Neutrophil (primary cell): ENCODE data around the gene CDKN3.
"Not testable (repeated sequence)": the region's sequence is repeated elsewhere in the genome, so short reads cannot be mapped to it uniquely, and the experiment has no call there.

Source experiments
- H3K27ac ChIP-seq: fragments of 200-600 bp; sonication (generic); 2 replicates; pipeline ENCODE4 v1.5.1; 2016; ENCODE audit warnings: mild to moderate bottlenecking, moderate library complexity
- H3K27me3 ChIP-seq: fragments of 200-600 bp; sonication (generic); 2 replicates; pipeline ENCODE4 v1.6.0; 2016; ENCODE audit warnings: mild to moderate bottlenecking
- H3K36me3 ChIP-seq: fragments of 200-600 bp; sonication (generic); 2 replicates; pipeline ENCODE4 v1.5.1; 2017
- H3K4me1 ChIP-seq, 2 experiments: fragments of 200-600 bp in 1 of 2; sonication (generic) in 1 of 2; 1 replicate in 1 of 2; 2 replicates in 1 of 2; pipeline versions ENCODE4 v1.5.1 to v1.6.1; 2013 to 2016; ENCODE audit warnings: low read depth in 1 of 2, low read length in 1 of 2, mild to moderate bottlenecking in 1 of 2, moderate library complexity in 1 of 2; ENCODE audit not compliant: control insufficient read depth in 1 of 2, insufficient read depth in 1 of 2
- H3K4me3 ChIP-seq, 2 experiments: fragments of 200-600 bp in 1 of 2; sonication (generic) in 1 of 2; 1 replicate in 1 of 2; 2 replicates in 1 of 2; pipeline ENCODE4 v1.5.1; 2013 to 2016; ENCODE audit warnings: low read depth in 1 of 2, low read length in 1 of 2, mild to moderate bottlenecking in 1 of 2, moderate library complexity in 1 of 2
- H3K9me3 ChIP-seq: fragments of 200-600 bp; sonication (generic); 2 replicates; pipeline ENCODE4 v1.5.1; 2016
- TF ChIP-seq, protein P1 (sequence below): fragments of 200-600 bp; sonication (generic); IDR thresholded peaks from 2 replicates; pipeline ENCODE4 v1.5.1; 2016; ENCODE audit warnings: antibody characterized with exemption

CDKN3 gene

DNA sequence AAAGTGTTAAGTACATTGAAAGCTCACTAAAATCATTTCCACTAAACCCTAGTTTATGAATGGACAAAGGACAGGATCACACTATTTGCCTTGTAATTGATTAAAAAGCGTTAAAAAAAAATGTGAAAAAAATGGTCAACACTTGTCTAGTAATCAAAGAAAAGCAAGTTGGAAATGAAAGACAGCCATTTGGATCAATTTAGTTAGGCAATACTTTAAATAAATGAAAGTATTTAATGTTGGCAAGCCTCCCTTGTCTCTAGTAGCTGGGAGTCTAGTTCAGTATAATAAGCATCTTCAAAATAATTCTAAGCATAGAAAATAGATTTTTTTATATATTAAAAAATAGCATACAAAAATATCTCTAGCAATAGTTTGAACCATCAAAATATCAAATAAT is 58.6 kb downstream of the CDKN3 start:
- H3K27me3 ChIP-seq = no peaks in the 10 kb centered on the region
- H3K4me3 ChIP-seq = no peak overlapping the region
- no peaks in the 10 kb centered on the region for H3K9me3 ChIP-seq
- TF ChIP-seq, protein P1, sequence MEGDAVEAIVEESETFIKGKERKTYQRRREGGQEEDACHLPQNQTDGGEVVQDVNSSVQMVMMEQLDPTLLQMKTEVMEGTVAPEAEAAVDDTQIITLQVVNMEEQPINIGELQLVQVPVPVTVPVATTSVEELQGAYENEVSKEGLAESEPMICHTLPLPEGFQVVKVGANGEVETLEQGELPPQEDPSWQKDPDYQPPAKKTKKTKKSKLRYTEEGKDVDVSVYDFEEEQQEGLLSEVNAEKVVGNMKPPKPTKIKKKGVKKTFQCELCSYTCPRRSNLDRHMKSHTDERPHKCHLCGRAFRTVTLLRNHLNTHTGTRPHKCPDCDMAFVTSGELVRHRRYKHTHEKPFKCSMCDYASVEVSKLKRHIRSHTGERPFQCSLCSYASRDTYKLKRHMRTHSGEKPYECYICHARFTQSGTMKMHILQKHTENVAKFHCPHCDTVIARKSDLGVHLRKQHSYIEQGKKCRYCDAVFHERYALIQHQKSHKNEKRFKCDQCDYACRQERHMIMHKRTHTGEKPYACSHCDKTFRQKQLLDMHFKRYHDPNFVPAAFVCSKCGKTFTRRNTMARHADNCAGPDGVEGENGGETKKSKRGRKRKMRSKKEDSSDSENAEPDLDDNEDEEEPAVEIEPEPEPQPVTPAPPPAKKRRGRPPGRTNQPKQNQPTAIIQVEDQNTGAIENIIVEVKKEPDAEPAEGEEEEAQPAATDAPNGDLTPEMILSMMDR = no peak
- H3K4me1 ChIP-seq = peaks cover 10 to 11% of the 10 kb centered on the region in 2 experiments
- no peaks in the 10 kb centered on the region for H3K36me3 ChIP-seq
- no peak overlapping the region for H3K27ac ChIP-seq

DNA sequence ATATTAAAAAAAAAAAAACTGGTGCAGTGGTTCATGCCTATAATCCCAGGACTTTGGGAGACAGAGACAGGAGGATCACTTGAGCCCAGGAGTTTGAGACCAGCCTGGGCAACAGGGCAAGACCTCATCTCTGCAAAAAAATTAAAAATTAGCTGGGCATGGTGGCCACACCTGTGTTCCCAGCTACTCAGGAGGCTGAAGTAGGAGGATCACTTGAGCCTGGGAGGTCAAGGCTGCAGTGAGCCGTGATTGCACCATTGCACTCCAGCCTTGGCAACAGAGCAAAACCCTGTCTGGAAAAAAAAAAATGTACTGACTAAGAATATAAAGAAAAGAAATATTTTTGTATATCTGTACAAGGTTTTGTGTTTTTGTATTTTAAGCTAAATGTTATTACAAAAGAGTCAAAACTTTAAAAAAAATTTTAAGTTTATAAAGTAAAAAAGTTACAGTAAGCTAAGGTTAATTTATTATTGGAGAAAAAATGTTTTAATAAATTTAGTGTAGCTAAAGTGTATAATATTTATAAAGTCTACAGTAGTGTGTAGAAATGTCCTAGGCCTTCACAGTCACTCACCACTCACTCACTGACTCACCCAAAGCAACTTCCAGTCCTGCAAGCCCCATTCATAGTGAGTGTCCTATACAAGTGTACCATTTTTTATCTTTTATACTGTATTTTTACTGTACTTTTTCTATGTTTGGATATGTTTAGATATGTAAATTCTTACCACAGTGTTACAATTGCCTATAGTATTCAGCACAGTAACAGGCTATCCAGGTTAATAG is 60.2 kb downstream of the CDKN3 start:
- not testable (repeated sequence) for H3K27me3 ChIP-seq, H3K36me3 ChIP-seq, H3K4me3 ChIP-seq, H3K27ac ChIP-seq, H3K4me1 ChIP-seq, H3K9me3 ChIP-seq

DNA sequence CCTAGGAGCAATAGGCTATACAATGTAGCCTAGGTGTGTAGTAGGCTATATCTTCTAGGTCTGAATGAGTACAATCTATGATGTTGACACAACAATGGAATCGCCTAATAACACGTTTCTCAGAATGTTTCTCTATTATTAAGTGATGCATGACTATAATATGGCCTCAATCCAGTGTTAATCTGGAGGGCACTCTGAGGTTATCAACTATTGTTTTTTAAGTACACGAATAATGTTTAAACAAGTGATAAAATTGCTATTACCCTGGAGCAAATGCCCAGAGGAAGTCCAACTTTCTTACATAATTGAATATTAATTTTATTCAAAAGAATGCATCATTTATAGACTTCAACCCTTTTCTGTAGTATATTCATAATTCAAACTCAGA is 60.8 kb downstream of the CDKN3 start:
- Histone ChIP-seq H3K36me3 (no peaks in the 10 kb centered on the region), H3K9me3 (no peaks in the 10 kb centered on the region), H3K4me3 (no peak overlapping the region), H3K27ac (no peak overlapping the region), H3K27me3 (no peaks in the 10 kb centered on the region), H3K4me1 (peaks cover under 1% of the 10 kb centered on the region in 2 experiments)
- TF ChIP-seq, protein P1 = no peak

DNA sequence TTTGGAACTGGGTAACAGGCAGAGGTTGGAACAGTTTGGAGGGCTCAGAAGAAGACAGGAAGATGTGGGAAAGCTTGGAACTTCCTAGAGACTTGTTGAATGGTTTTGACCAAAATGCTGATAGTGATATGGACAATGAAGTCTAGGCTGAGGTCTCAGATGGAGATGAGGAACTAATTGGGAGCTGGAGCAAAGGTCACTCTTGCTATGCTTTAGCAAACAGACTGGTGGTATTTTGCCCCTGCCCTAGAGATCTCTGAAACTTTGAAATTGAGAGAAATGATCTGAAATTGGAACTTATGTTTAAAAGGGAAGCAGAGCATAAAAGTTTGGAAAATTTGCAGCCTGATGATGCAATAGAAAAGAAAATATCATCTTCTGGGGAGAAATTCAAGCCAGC is 61.7 kb downstream of the CDKN3 start:
- H3K36me3 ChIP-seq, H3K27me3 ChIP-seq, H3K9me3 ChIP-seq, H3K4me3 ChIP-seq, H3K27ac ChIP-seq, H3K4me1 ChIP-seq: not testable (repeated sequence)

DNA sequence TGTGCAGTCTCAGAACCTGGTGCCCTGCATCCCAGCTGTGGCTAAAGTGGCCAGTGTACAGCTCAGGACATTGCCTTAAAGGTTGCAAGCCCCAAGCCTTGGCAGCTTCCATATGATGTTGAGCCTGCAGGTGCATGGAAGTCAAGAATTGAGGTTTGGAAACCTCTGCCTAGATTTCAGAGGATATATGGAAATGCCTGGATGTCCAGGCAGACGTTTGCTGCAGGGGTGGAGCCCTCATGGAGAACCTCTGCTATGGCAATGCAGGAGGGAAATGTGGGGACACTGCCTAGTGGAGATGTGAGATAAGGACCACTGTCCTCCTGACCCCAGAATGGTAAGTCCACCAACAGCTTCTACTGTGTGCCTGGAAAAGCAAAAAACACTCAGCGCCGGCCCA is 62.3 kb downstream of the CDKN3 start:
- Histone ChIP-seq H3K9me3 (no peaks in the 10 kb centered on the region), H3K36me3 (no peaks in the 10 kb centered on the region), H3K4me1 (peaks cover 8 to 9% of the 10 kb centered on the region in 2 experiments), H3K27me3 (no peaks in the 10 kb centered on the region), H3K27ac (no peak overlapping the region), H3K4me3 (no peak overlapping the region)
- TF ChIP-seq, protein P1 = no peak

DNA sequence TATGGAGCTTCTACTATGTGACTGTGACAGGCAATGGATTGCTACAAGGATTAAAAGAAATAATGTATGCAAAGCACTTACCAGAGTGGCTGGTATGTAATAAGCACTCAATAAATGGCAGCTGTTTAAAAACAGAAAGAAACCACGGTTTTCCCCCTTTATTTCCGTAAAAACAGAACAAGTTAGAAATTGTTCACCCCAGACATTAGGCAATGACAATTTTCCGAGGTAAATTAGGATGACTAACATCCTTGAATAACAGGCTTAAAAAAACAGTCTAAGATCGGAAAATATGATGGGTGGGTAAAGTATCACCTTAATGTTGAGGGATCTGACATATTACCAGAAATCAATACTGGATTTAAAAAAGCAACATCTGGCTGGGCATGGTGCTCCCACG is 65.2 kb downstream of the CDKN3 start:
- Histone ChIP-seq H3K27ac (no peak overlapping the region), H3K4me3 (no peak overlapping the region)

More for the DNA sequence above, 65.2 kb downstream of the CDKN3 start:
- TF ChIP-seq, protein P1 = no peak
- no peaks in the 10 kb centered on the region for H3K27me3 ChIP-seq
- H3K4me1 ChIP-seq = peaks cover 8 to 9% of the 10 kb centered on the region in 2 experiments
- H3K9me3 ChIP-seq = no peaks in the 10 kb centered on the region
- H3K36me3 ChIP-seq = no peaks in the 10 kb centered on the region
